Neural cell (in vitro differentiated cells): ENCODE results near the gene LAMC2. TPM values are rescaled to one million over a fixed set of nuclear protein-coding genes. Genes with fewer than 3 reads are reported as not detected.

Experiments used
- H2AFZ ChIP-seq: fragments of 200-600, 300-800 bp; sonication (generic), shearing (Covaris generic); 2 replicates; pipeline ENCODE4 v1.6.0; 2014; ENCODE audit warnings: low read depth, mild to moderate bottlenecking, antibody characterized with exemption, low read length, moderate library complexity
- H3F3A ChIP-seq: fragments of 200-600 bp; shearing (Covaris generic); 2 replicates; pipeline ENCODE4 v1.6.1; 2016; ENCODE audit warnings: mild to moderate bottlenecking, moderate library complexity, mixed read lengths, antibody characterized with exemption, low read length; ENCODE audit not compliant: insufficient read depth, poor library complexity, severe bottlenecking
- H3K27ac ChIP-seq: fragments of 200-600, 300-800 bp; sonication (generic), shearing (Covaris generic); 2 replicates; pipeline ENCODE4 v1.5.1; 2014; ENCODE audit warnings: mild to moderate bottlenecking, low read length, moderate library complexity
- H3K27me3 ChIP-seq: fragments of 300-800, 200-600 bp; sonication (generic), shearing (Covaris generic); 2 replicates; pipeline ENCODE4 v1.6.0; 2014; ENCODE audit warnings: mild to moderate bottlenecking, low read depth, low read length, moderate library complexity; ENCODE audit not compliant: insufficient read depth
- H3K36me3 ChIP-seq: fragments of 300-800, 200-600 bp; sonication (generic), shearing (Covaris generic); 2 replicates; pipeline ENCODE4 v1.5.1; 2014; ENCODE audit warnings: mild to moderate bottlenecking, antibody characterized with exemption, low read length, moderate library complexity; ENCODE audit not compliant: insufficient read depth
- H3K4me2 ChIP-seq: fragments of 300-800, 200-600 bp; sonication (generic), shearing (Covaris generic); 2 replicates; pipeline ENCODE4 v1.6.0; 2014; ENCODE audit warnings: mild to moderate bottlenecking, low read length
- H3K4me3 ChIP-seq: fragments of 300-800, 200-600 bp; sonication (generic), shearing (Covaris generic); 2 replicates; pipeline ENCODE4 v1.5.1; 2014; ENCODE audit warnings: mild to moderate bottlenecking, low read length, moderate library complexity
- H3K79me2 ChIP-seq: fragments of 200-600 bp; shearing (Covaris generic); replicated peaks from 2 replicates; pipeline ENCODE4 v1.6.0; 2014; ENCODE audit warnings: mild to moderate bottlenecking, low read length, moderate library complexity; ENCODE audit not compliant: insufficient read depth
- H3K9ac ChIP-seq: fragments of 300-800, 200-600 bp; sonication (generic), shearing (Covaris generic); 2 replicates; pipeline ENCODE4 v1.6.1; 2016; ENCODE audit warnings: mild to moderate bottlenecking, low read length, mixed read lengths
- H3K9me2 ChIP-seq: fragments of 200-600 bp; shearing (Covaris generic); 2 replicates; pipeline ENCODE4 v1.6.1; 2016; ENCODE audit warnings: mild to moderate bottlenecking, low read length, mixed read lengths; ENCODE audit not compliant: insufficient read depth
- H3K9me3 ChIP-seq: fragments of 200-600, 300-800 bp; sonication (generic), shearing (Covaris generic); 2 replicates; pipeline ENCODE4 v1.6.1; 2016; ENCODE audit warnings: mild to moderate bottlenecking, mixed run types, low read length, moderate library complexity, mixed read lengths
- H4K20me1 ChIP-seq: fragments of 200-600 bp; shearing (Covaris generic); 2 replicates; pipeline ENCODE4 v1.6.1; 2016; ENCODE audit warnings: mild to moderate bottlenecking, mixed run types; ENCODE audit not compliant: insufficient read depth
- CTCF ChIP-seq: fragments of 450-650 bp; IDR thresholded peaks from 2 replicates; pipeline ENCODE4 v1.5.1; 2014; ENCODE audit warnings: antibody characterized with exemption, mild to moderate bottlenecking, moderate library complexity; ENCODE audit not compliant: poor library complexity, severe bottlenecking
- EP300 ChIP-seq: fragments of 450-650 bp; conservative IDR thresholded peaks from 2 replicates; pipeline ENCODE4 v1.6.1; 2014; ENCODE audit warnings: antibody characterized with exemption, mild to moderate bottlenecking, moderate library complexity; ENCODE audit not compliant: poor library complexity, severe bottlenecking
- EZH2 ChIP-seq: fragments of 200-600, 300-800 bp; shearing (Covaris generic), sonication (generic); IDR thresholded peaks from 2 replicates; pipeline ENCODE4 v1.6.1; 2014; ENCODE audit warnings: antibody characterized with exemption, low read length, borderline replicate concordance, mild to moderate bottlenecking; ENCODE audit not compliant: insufficient read depth, poor library complexity, severe bottlenecking
- MXI1 ChIP-seq: fragments of 450-650 bp; conservative IDR thresholded peaks from 2 replicates; pipeline ENCODE4 v1.6.1; 2014; ENCODE audit warnings: antibody characterized with exemption, mild to moderate bottlenecking; ENCODE audit not compliant: poor library complexity, severe bottlenecking
- POLR2AphosphoS5 ChIP-seq: IDR thresholded peaks from 2 replicates; pipeline ENCODE4 v1.6.1; 2012
- RAD21 ChIP-seq: fragments of 450-650 bp; conservative IDR thresholded peaks from 2 replicates; pipeline ENCODE4 v1.6.1; 2014; ENCODE audit warnings: antibody characterized with exemption, mild to moderate bottlenecking, moderate library complexity
- REST ChIP-seq: IDR thresholded peaks from 2 replicates; pipeline ENCODE4 v1.6.1; 2012; ENCODE audit warnings: borderline replicate concordance
- SMC3 ChIP-seq: fragments of 450-650 bp; conservative IDR thresholded peaks from 2 replicates; pipeline ENCODE4 v1.6.1; 2014; ENCODE audit warnings: antibody characterized with exemption, mild to moderate bottlenecking, moderate library complexity; ENCODE audit not compliant: poor library complexity
- TAF1 ChIP-seq: IDR thresholded peaks from 2 replicates; pipeline ENCODE4 v1.6.1; 2012; ENCODE audit warnings: low read depth
- polyA plus RNA-seq: library from polyadenylated mRNA; depleted of rRNA; stranded (reverse); fragments of >200 nt; gene quantifications from 2 replicates; pipeline ENCODE4 v1.2.3, GENCODE V29; 2014

Gene LAMC2
- polyA plus RNA-seq, 1 donor from 2014 or later = 0.67 TPM

GRCh38 chr1:183246436-183246835, 60.4 kb downstream of the LAMC2 start:
- no peaks in the 10 kb centered on the region for H3F3A ChIP-seq
- no peaks in the 10 kb centered on the region for H3K27me3 ChIP-seq
- H3K9me3 ChIP-seq = no peaks in the 10 kb centered on the region
- H3K27ac ChIP-seq = no peak overlapping the region
- H2AFZ ChIP-seq = no peak overlapping the region
- no peaks in the 10 kb centered on the region for H3K79me2 ChIP-seq
- TF ChIP-seq EZH2 (no peak), POLR2AphosphoS5 (no peak), REST (no peak), RAD21 (no peak), TAF1 (no peak), MXI1 (no peak), CTCF (no peak), EP300 (no peak), SMC3 (no peak)
- peaks cover 11% of the 10 kb centered on the region for H3K36me3 ChIP-seq
- no peak overlapping the region for H3K4me2 ChIP-seq
- no peak overlapping the region for H3K9ac ChIP-seq
- no peaks in the 10 kb centered on the region for H4K20me1 ChIP-seq
- no peak overlapping the region for H3K4me3 ChIP-seq
- no peaks in the 10 kb centered on the region for H3K9me2 ChIP-seq

GRCh38 chr1:183247066-183247465, 61.0 kb downstream of the LAMC2 start:
- Histone ChIP-seq H3K27ac (no peak overlapping the region), H4K20me1 (no peaks in the 10 kb centered on the region), H3K9me2 (no peaks in the 10 kb centered on the region), H3K9ac (no peak overlapping the region), H3K4me2 (no peak overlapping the region), H3K9me3 (no peaks in the 10 kb centered on the region), H3K36me3 (peaks cover 16% of the 10 kb centered on the region), H3K27me3 (no peaks in the 10 kb centered on the region), H3K79me2 (no peaks in the 10 kb centered on the region), H3F3A (no peaks in the 10 kb centered on the region), H2AFZ (no peak overlapping the region), H3K4me3 (no peak overlapping the region)
- TF ChIP-seq SMC3 (no peak), EZH2 (no peak), EP300 (no peak), REST (no peak), TAF1 (no peak), RAD21 (no peak), MXI1 (no peak), CTCF (no peak)
